GM12873 (cell line): ENCODE results near the gene AP5Z1.

Experiments
- TF ChIP-seq, protein P1 (sequence below): IDR thresholded peaks from 2 replicates; pipeline ENCODE4 v1.5.1; 2012; ENCODE audit warnings: low read depth, mild to moderate bottlenecking, moderate library complexity, low read length, control low read depth; ENCODE audit not compliant: insufficient read depth; ENCODE audit errors: missing control alignments

AP5Z1 gene

DNA sequence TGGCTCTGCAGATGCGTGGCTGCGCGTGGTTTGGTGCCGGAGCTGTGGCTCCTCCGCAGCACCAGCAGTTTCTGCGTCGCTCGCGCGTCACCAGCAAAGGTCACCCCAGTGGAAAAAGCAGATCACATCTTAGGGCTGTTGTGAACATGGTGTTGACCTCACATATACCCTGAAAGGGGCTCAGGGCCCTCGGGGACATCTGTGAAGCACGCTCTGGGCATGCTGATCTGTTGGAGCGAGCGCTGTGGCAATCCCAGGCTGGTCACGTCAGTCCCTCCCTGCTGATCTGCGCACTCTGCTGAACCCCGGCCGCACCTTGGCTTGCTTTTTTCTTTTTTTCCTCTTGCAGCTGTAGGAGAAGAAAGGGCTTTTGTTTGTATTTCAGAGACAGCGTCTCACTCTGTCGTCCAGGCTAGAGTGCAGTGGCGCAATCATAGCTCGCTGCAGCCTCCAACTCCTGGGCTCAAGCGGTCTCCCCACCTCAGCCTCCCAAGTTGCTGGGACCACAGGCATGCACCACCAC lies 33.3 kb upstream of the AP5Z1 start:
- TF ChIP-seq, protein P1, sequence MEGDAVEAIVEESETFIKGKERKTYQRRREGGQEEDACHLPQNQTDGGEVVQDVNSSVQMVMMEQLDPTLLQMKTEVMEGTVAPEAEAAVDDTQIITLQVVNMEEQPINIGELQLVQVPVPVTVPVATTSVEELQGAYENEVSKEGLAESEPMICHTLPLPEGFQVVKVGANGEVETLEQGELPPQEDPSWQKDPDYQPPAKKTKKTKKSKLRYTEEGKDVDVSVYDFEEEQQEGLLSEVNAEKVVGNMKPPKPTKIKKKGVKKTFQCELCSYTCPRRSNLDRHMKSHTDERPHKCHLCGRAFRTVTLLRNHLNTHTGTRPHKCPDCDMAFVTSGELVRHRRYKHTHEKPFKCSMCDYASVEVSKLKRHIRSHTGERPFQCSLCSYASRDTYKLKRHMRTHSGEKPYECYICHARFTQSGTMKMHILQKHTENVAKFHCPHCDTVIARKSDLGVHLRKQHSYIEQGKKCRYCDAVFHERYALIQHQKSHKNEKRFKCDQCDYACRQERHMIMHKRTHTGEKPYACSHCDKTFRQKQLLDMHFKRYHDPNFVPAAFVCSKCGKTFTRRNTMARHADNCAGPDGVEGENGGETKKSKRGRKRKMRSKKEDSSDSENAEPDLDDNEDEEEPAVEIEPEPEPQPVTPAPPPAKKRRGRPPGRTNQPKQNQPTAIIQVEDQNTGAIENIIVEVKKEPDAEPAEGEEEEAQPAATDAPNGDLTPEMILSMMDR, result no peak

DNA sequence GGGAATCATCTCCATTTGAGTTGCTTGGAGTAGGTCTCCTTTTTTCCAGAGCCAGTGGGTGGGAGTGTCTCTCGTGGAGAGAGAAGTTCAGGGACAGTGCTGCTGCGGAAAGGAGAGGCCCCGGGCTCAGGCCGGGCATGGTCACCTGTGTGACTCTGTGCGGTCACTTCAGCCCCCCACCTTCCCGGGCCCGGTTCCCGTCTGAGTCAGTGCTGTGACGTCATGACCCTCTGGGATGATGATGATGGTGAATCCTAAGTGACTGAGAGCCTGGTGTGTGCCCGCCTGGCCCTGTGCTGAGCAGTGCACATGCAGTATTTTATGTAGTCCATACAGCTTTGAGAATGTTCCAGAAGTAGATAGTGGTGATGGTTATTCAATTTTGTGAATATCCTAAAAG lies 32.6 kb upstream of the AP5Z1 start:
- TF ChIP-seq, protein P1, result no peak

DNA sequence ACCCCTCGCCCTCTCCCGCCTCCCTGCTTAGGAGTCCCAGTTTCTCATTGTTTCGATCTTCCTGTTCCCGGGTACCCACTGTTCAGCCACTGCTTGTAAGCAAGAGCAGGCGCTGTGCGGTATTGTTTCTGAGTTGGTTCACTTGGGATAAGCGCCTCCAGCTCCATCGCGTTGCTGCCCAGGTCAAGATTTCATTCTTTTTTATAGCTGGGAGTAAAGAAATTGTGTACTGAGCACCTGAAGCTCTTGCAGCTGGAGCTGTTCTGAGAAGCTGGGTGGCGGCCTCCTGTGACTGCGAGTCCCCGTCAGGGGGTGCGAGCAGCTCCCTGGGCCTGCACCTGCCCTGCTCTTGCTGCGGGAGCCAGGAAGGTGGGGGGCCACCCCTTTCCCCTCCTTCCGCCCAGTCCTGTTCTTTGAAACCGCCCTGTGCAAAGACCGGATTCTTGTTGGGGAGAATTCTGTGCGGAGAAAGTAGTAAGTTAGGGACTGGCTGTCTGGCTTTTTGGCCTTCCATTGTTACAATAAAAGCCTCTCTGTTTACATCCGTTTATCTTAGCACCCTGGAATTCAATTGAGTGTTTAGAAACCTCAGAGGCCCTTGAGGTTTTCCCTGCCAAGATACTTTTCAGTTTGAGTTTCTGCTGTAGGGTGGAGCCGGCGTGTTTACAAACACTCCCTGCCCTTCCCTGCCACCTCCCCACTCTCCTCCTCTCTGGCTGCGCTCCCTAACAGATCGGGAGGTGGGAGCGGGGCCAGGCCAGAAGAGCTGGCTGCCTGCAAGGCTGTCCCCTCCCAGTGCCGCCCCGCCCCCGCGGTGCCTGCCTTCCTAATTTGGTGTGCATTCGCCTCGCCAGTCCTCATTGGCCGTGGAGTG lies 30.8 kb upstream of the AP5Z1 start:
- TF ChIP-seq, protein P1, result no peak

DNA sequence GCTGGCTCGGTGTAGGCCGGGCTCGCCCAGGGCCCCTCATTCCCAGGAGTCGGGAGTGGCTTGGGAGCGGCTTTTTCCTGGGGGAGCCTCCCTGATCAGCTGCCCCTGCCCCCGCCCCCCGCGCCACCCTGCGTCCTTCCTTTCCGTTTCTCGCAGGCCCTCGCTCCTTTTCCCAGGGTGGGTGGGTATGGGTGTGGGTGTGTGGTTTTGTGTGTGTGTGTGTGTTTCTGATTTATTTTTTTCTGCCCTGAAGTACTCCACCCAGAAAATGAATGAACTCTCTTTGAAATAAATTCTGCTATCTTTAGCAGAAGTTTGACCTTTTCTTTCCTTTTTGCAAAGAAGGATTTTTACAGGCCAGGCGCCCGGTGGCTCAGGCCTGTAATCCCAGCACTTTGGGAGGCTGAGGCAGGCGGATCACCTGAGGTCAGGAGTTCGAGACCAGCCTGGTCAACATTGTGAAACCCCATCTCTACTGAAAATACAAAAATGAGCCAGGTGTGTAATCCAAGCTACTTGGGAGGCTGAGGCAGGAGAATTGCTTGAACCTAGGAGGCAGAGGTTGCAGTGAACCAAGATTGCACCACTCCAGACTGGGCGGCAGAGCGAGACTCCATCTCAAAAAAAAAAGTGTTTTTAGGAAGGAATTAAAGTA lies 30.0 kb upstream of the AP5Z1 start:
- TF ChIP-seq, protein P1, result no peak

DNA sequence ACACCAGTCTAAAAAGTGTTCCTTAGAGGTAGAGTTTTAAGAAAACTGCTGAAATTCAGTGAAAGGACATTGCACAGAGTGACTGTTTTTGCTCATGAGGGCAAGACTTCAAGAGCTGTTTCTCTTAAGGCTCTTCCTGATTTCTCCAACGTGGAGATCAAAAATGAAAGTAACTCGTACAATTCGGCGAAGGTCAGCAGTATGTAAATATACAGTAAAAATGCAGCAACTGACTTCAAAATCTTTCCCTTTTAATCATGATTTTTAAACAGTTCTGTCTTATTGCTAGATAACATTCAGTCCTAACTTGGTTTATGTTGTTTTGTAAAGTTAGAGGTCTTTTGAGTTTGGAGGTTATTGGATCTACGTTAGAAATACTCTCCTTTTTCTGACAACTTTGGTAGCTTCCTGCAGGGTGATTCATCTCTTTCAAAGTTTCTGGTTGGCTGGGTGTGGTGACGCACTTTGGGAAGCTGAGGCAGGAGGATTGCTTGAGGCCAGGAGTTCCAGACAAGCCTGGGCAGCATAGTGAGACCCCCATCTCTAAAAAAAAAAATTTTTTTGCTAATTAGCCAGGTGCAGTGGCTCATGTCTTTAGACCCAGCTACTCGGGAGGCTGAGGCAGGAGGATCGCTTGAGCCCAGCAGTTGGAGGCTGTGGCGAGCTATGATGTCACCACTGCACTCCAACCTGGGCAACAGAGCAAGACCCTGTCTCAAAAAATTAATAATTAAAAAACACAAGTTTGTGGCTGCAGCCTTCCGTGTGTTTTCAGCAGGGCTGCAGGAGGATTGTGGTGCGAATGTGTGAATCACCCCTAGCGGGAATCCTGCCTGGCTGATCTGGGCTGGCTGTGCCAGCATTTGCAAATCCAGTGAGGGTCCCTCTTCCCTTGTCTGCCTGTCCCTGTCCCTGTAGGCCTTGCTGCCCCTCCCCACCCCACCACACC lies 29.2 kb upstream of the AP5Z1 start:
- TF ChIP-seq, protein P1, result no peak

DNA sequence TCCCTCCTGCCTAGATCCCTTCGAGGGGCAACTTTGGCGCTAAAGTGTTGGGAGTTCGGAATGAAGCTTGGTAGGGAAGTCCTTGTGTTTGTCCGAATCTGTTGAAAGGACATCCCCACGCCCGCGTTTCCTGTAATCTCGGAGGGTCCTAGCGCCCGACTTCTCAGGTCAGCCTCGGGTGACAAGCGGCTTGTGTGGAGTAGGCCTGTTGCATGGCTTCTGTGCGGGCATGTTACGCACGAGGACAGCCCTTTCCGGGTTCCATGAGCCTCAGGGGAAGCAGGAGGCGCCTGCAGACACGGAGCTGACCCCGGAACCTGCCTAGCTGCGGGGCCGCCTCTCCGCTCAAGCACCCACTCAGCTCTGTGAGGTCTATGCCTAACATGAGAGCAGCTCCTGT lies 28.4 kb upstream of the AP5Z1 start:
- TF ChIP-seq, protein P1, result no peak
